ENCODE data around the gene GRIK5.

DNA sequence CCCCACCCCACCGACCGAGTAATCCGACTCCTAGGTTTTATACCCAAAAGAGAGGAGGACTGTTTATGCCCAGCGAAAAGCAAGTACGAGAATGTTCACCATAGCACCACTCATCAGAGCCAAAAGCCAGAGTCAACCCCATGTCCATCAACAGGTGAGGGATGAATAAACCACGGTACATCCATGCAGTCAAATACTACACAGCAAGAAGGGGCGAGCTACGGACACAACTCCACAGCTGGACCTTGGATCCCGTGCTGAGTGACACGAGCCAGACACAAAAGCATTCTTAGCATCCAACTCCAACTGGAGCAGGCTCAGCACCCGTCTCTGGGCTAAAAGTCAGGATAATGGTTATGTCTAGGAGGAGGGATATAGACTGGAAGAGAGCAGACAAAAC lies 98.6 kb downstream of the GRIK5 start:
- no peak for TF ChIP-seq ZNF274 (IDR thresholded peaks at IDR 0.05; ENCODE audit: low read depth, low read length)
- TF ChIP-seq SUZ12 (IDR thresholded peaks at IDR 0.05; ENCODE audit: extremely low read depth, insufficient read depth, insufficient read length): no peak
- no peak for TF ChIP-seq YY1 (IDR thresholded peaks at IDR 0.05; ENCODE audit: insufficient read depth, insufficient read length)

Data from NT2/D1 (cell line).